CMK (cell line): ENCODE results near the gene MOB2.

Experiments
- DNase-seq: peaks from one replicate; pipeline ENCODE4 v3.0.0-alpha.2; 2010; ENCODE audit warnings: low read depth

MOB2 gene

DNA sequence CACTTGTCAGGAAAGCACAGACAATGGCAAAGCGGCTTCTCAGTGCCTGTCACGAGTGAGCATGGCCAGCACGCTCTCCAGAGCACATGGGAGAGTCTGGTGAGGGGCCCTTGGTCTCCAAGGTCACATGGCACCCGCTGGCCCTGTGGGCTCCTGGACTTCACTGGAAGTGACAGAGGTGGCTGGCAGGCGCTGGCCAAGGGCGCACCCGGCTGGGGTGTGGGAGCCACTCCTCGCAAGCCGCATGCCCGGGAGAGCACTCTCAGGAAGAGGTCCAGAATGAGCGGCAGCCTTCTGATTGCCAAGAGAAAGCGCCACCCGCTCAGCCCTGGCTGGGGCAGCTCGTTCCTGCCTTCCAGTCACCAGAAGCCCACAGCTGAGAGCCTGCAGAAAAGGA is 17.1 kb upstream of the MOB2 start:
- no peak for DNase-seq

DNA sequence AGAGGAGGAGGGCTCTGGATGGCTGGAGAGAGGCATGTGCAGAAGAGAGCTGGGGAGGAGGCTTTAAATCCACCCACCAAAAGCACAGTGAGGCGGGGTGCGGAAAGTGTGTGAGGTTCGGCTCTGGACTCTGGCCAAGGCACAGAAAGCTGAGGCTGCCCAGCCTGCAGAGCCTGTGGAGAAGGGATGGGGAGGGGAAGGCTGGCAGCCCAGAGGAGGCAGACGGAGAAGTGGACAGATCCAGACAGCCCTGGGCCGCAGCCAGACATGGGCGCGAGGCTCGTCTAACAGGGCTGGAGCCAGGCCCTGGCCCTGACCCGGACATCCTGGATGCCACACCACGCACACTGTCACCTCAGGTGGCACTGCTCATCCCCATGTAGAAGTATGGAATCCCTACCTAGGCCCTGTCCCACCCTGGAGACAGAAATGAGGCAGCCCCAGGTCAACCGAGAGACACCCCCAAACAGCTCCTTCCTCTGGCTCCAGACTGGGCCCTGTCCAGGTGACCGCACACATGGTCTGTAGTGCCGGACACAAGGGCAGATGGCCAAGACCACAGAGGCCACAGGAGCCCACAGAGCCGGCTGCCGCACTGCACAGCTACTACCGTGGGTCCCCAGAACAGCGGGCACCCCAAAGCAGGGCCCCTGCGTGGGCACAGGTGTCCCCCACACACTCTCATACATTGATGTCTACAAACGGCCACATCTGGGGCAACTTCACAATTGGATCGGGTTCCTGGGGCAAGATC is 16.6 kb upstream of the MOB2 start:
- DNase-seq = no peak

DNA sequence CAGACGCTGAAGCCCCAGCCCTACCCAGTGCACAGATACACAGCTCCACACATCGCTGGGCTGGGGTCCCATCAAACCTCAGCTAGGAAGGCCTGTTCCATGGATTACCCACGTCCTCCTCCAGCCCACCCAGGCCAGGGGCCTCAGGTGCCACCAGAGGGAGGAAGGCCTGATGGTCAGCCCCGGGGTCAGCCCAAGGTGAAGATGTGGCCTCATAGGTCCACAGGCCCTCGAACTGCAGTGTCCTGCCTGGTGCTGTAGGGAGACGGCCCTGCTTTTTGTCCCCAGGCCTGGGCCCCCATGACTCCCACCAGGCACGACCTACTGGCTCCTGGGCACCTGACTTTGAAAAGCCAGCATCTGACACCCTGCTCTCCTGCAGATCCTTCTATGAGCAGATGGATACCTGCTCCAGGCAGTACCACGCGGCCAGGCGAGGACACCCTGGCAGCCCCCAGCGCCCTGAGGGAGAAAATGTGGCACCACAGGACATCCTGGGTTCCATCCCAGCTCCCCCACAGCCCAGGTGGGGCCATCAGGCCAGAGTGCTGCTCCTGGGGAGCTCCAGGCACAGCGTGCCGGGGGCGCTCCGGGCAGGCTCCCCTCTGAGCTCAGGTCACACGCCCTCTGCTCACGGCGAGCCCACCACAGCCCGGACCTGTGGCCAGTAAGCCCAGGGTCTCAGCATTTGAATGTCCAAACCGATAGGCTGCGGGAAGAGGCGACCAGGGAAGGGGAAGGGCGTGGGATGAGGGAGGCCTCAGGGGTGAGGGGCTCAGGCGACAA is 15.8 kb upstream of the MOB2 start:
- no peak for DNase-seq

DNA sequence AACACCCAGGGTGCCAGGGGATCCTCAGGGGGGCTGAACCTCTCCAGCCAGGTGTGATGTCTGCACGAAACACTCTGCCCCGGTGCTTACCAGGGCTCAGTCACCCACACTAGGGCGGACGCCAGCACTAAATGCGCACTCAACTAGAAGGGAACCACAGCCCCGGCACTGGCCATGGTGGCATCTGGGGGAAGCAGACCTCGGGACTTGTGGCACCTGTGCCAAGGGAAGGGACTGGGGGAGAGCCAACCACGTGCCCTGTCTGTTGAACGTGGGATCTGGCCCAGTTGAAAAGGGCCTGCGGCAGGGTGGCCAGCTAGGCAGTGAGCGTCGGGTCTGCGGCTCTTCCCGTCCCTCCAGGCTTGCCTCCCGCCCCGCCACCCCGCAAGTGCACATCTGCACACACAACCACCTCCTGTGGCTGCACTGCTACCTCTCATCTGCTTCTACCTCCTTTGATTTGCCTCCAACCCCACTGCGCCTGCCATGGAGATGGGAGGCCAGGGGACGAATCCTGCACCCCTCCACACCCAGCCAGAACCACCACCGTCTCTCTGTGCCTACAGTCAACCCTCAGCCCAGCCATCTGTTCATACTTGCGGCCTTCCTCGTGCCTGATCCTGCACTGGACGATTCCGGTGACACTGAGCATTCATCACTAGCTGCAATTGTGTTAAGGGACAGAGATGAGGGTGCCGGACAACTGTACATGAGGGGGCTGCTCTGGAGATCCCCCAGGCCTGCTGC is 15.0 kb upstream of the MOB2 start:
- no peak for DNase-seq

DNA sequence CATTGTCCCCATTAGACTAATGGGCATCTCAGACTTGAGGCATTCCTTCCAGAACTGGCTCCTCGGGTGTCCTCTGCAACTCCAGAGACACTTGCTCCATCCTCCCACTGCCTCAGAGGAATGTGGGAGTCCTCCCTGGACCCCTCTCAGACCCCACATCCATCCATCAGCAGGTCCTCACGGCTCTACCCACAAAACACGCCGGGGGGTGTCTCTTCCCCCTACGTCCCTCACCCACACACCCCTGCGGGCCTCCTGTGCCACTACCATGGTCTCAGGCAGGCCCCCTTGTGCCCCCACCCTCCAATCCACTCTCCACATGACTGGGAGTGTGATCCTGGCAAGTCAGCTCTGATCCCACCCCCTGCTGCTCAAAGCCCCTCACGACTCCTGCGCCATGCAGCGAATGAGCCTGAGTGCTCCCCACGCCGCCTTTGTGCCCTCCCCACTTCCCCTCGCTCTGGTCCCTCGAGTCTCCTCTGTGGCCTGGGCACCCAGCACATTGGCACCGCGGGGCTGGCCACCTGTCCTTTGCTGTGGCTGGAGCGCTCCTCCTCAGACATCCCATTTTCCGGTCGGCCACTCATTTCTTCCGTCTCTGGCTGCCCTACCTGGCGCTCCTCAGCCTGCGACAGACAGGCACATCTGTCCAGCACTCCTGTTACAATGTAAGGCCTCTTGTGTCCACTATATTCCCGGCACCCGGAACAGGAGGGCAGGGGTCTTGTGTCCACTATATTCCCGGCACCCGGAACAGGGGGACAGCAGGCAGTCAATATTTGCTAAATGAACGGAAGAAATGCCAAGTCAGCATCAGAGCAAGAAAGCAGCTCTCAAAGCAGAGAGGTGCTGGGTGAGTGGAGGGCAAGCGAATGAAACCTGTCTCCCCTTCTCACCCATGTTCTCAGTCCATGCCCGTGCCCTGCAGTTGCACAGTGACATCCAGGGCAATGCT is 14.2 kb upstream of the MOB2 start:
- no peak for DNase-seq

DNA sequence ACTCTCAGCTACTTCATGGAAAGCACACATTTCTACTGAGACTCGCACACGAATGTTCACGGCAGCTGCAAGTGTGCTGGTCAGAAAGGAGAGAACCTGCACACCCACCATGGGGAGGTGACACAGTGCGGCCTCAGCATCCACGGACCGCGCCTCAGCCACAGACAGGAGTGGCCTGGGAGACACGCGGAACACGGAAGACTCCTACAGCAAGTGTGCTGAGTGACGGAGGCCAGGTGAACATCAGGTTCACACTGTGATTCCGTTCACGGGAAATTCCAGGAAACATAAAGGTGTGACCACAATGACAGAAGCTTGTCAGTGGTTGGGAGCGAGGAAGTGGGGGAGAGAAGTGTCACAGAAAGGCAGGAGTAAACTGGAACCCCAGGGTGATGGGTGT is 13.3 kb upstream of the MOB2 start:
- no peak for DNase-seq

DNA sequence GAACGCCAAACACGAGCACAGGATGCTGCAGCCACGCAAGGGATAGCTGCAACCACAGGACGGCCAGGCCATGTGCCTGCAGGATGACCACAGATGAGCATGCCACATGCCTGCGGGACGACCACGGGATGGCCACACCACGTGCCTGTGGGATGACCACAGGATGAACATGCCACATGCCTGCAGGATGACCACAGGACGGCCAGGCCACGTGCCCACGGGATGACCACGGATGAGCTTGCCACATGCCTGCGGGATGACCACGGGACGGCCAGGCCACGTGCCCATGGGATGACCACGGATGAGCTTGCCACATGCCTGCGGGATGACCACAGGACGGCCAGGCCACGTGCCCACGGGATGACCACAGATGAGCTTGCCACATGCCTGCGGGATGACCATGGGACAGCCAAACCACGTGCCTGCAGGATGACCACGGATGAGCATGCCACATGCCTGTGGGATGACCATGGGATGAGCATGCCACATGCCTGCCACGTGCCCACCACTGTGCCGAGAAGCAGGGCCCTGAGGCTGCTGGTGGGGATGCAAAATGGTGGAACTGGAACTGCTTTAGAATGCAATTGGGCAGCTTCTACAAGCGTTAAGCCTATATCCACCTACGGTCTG is 12.8 kb upstream of the MOB2 start:
- DNase-seq = no peak

DNA sequence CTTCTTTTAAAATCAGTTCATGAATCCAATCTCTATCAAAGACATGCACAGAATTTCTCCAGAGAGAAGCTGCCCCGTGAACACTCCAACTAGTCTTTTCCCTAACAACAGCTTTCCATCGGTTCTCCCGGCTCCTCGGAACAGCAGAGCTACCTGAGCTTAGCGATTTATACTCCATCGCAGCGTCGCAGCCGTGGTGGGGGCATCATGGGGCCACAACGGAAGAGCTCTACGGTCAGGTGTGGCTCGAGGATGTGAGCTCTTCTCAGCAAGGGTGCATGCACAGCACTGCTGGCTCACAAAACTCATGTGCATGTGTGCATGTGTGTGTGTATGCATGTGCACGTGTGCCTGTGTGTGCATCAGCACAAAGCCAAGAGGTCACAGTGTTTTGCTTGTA is 11.7 kb upstream of the MOB2 start:
- DNase-seq = no peak

DNA sequence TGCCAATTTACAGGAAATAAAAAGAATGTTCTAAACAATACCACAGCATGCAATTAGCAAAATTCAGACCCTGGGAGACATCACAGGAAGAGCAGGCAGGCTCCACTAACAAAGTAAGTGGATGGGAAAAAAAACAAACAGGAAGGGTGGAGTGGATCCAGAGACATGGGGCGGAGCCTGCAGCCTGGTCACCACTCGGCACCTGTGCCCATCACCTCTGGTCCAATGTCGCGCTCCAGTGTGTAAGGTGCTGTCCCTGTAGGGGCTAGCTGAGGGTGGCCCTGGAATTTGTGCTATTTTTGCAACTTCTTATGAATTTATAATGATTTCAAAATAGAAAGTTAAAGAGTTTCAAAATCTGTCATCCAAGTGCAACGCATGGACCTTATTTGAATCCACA is 11.0 kb upstream of the MOB2 start:
- no peak for DNase-seq

DNA sequence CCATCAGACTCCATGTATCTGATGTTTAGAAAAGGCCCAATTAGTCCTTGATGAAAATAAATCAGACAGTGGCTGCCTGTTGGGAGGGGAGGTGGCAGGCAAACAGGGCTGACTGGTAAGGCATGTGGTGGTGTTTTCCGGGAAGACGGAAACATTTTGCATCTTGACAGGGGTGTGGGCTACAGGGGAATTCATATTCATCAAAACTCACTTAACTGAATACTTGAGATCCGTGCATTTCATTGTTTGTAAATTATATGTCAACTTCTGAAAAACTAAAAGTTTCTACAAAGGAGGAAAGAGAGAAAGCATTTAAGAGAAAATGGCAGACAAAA is 10.1 kb upstream of the MOB2 start:
- no peak for DNase-seq

DNA sequence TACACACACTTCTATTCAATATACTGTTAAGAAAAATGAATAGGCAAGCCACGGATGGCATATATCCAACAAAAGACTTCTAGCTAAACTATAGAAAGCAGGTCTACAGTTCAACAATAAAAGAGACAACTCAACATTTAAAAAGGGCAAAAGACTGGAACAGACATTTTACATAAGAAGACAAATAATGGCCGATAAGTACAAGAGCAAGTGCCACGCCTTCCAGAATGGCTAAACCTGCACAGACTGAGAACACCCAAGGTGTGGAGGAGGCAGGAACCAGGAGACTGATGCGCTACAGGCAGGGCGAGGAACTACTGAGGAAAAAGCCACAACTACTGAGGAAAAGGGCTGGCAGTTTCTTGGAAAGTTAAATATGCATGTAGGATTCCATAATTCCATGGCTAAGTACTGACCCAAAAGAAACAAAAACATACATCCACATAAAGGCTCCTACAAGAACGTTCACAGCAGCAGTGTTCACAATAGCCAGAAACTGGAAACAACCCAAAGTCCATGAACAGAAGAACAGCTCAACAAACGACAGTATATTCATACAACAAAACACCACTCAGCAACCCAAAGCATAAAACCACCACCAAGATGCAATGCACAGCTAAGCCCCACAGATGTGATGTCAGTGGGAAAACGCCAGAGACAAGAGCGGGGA is 9.6 kb upstream of the MOB2 start:
- no peak for DNase-seq

DNA sequence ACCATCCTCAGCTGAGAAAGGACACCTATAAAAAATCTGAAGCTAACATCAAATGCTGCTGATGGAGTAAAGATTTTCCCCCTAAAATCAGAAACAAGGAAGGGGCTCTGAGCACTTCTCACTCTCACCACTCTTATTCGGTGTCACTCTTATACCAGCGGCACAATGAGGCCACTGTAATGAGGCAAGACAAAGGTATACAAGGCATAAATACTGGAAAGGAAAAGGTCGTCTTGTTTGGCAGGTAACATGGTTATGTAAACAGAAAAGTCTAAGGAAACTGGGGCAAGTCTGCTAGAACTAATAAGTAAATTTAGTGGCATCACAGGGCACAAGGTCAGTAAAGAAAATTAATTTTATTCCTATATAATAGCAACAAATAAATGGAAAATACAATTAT is 8.1 kb upstream of the MOB2 start:
- no peak for DNase-seq

DNA sequence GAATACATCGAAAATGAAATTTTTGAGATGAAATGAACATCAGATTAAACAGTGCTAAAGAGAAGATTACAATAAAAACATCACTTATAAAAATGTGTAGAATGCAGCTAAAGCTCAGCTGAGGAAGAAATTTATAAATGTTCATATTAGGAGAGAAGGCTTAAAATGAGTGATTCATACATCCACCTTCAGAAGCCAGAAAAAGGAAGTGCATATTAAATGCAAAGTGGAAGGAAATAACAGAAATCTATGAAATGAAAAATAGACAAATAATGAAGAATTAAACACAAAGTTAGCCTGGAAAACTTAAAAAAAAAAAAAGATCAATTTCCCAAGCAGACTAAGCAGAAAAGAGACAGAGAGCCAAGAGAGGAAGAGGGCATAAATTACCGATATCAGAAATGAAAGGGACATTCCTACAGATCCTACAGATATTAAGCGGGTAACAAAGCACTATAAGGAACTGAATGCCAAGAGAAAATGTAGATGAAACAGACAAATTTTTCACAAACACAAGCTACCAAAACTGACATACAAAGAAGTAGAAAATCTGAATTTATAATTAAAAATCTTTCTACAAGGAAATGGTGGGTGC is 7.2 kb upstream of the MOB2 start:
- no peak for DNase-seq

DNA sequence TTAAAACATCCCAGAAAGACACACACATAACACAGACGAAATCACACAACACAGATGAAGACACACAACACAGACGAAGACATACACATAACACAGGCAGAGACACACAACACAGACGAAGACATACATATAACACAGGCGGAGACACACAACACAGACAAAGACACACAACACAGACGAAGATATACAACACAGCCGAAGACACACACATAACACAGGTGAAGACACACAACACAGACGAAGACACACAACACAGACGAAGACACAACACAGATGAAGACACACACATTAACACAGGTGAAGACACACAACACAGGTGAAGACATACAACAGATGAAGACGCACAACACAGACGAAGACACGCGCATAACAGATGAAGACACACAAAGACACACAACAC is 4.8 kb upstream of the MOB2 start:
- DNase-seq = no peak

DNA sequence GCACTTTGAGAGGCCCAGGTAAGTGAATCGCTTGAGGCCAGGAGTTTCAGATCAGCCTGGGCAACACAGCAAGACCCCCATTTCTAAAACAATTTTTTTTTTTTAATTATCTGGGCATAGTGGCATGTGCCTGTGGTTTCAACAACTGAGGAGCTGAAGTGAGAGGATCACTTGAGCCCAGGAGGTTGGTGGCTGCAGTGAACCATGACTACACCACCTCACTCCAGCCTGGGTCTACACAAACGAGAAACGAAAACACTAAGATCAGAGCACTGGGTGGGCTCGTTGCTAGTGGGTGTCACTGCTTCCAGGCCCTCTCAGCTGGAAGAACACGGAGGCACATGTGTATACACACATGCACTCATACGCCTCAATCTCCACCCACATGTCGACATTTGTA is 4.1 kb upstream of the MOB2 start:
- no peak for DNase-seq

DNA sequence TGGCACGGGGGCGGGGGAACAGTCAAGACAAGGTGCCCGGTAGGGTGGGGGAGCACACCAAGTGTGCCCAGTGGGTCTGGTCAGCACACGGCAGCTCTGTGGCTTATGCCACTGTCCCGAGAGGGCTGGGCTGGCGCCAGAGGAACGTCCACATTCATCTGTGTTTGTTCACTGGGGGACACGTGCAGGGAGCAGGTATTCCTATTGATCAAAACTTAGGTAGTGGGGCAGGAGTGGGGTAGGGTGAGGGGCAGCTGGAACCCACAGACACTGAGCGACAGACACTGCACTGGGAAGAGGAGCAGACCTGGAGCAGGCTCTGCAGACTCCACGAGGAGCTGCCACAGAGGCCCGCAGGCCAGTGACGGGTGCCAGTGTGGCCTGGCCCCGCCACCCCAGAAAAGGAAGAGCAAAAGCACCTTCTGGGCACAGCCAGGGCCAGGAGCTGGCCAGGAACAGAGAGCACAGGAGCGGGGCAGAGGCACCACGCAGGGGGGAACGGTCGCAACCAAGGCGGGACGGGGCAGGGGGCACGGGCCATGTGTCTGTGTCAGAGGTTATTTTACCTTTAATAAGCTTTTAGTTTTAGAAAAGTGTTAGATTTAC is 2.1 kb upstream of the MOB2 start:
- DNase-seq = no peak

DNA sequence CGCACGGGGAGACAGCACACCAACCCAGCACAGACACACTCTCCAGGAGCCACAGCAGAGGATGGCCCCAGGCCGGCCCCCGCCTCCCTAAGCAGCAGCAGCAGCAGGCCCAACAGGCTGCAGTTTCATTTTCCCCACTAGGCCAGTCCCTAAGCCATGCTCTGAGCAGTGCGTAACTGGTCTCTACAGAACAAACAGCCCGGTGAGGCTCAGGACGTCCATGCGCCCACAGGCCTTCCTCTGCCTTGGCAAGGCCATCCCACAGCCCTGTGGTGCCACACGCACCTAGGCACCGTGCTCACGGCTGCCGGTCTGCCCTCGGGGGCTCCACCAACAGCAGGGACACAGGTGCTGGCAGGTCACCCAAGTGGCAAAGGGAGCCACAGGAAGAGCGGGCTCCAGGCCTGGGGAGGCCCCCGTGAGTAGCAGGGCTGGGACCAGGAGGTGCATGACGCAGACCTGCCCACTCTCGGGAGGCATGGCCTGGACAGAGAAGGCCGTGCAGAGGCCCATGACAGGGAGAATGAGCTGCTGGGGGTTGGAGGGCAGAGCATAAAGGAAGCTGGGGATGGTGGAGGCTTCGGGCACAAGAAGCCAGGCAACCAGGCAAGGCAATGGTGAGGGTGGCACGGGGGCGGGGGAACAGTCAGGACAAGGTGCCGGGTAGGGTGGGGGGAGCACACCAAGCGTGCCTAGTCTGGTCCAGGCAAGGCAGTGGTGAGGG is 1.4 kb upstream of the MOB2 start:
- DNase-seq = no peak

DNA sequence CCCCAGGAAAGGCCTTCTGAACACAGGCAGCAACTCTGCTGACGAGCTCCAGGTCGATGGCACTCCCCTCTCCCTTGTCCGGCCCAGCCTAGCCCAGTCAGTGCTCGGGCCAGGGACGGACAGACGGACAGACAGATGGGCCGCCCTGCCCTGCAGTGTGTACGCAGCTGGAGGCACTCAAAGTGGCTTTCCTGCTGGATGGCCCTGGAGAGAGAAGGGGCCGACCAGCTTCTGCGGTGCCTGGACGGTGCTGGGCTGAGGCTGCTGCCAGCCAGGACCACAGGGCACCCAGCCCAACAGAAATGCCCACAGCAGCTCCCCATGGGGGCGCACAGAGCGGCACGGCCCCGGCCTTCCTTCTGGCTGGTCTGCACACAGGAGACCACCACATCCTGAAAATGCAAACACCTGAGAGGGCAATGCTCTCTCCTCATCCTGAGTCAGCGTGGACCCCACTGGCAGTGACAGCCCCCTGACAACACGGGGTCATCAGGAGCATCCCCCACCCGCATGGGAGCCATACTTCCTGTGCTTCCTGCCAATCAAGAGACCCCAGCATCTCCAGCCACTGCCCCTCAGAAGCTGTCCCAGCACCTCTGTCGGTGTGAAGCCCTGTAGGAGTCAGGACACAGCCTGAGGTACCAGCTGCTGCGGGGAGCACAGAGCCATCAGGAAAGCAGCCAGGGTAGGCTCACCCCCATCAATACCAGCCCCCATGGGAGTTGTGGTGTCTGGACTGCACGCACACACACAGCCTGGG is 692 bp upstream of the MOB2 start:
- no peak for DNase-seq

DNA sequence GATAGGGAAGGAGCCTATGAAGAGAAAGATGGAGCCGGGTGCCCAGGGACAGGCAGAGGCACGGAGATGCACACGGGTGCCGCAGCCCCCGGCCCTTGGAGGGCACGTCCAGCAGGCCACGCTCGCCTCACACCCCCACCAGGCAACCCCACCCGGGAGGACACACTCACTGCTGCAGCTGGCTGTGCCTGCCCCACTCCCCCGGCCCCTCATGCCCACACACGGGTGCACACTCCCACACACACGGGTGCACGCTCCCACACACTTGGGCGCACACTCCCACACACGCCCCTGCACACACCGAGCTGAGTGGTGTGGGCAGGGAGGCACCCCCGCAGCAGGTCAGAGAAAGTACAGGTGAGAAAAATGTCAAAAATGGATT is 1.1 kb downstream of the MOB2 start:
- no peak for DNase-seq
